Measurements from ENCODE around the gene FLT1.

The FLT1 gene

GRCh38 chr13:28492569-28493367, 2.2 kb downstream of the FLT1 start:
- TF ChIP-seq FOXP2 (optimal IDR thresholded peaks at IDR 0.05; ENCODE audit: borderline replicate concordance, extremely low read depth, extremely low read length, insufficient read depth) (no peak), REST (IDR thresholded peaks at IDR 0.05; ENCODE audit: insufficient read depth in 1 of 2, low read depth in 2 of 2, low read length in 2 of 2) (no peak), SIN3A (IDR thresholded peaks at IDR 0.05; ENCODE audit: borderline replicate concordance, insufficient read depth, low read length) (no peak), POLR2AphosphoS5 (IDR thresholded peaks at IDR 0.05; ENCODE audit: low read depth, low read length) (no peak), TAF1 (IDR thresholded peaks at IDR 0.05; ENCODE audit: borderline replicate concordance, insufficient read depth, low read length) (no peak)

GRCh38 chr13:28490061-28490460, 4.9 kb downstream of the FLT1 start:
- TF ChIP-seq REST (IDR thresholded peaks at IDR 0.05; ENCODE audit: insufficient read depth in 1 of 2, low read depth in 2 of 2, low read length in 2 of 2) (no peak), SIN3A (IDR thresholded peaks at IDR 0.05; ENCODE audit: borderline replicate concordance, insufficient read depth, low read length) (no peak), POLR2AphosphoS5 (IDR thresholded peaks at IDR 0.05; ENCODE audit: low read depth, low read length) (no peak), FOXP2 (optimal IDR thresholded peaks at IDR 0.05; ENCODE audit: borderline replicate concordance, extremely low read depth, extremely low read length, insufficient read depth) (no peak), TAF1 (IDR thresholded peaks at IDR 0.05; ENCODE audit: borderline replicate concordance, insufficient read depth, low read length) (no peak)

- no peak for TF ChIP-seq SIN3A (IDR thresholded peaks at IDR 0.05; ENCODE audit: borderline replicate concordance, insufficient read depth, low read length)
- no peak for TF ChIP-seq TAF1 (IDR thresholded peaks at IDR 0.05; ENCODE audit: borderline replicate concordance, insufficient read depth, low read length)
- TF ChIP-seq REST (IDR thresholded peaks at IDR 0.05; ENCODE audit: insufficient read depth in 1 of 2, low read depth in 2 of 2, low read length in 2 of 2), result no peak
- TF ChIP-seq FOXP2 (optimal IDR thresholded peaks at IDR 0.05; ENCODE audit: borderline replicate concordance, extremely low read depth, extremely low read length, insufficient read depth), result no peak
- no peak for TF ChIP-seq POLR2AphosphoS5 (IDR thresholded peaks at IDR 0.05; ENCODE audit: low read depth, low read length)
These were observed 5.4 kb downstream of the FLT1 start for GRCh38 chr13:28489524-28489931.

GRCh38 chr13:28488376-28489005, 6.4 kb downstream of the FLT1 start:
- no peak for TF ChIP-seq FOXP2 (optimal IDR thresholded peaks at IDR 0.05; ENCODE audit: borderline replicate concordance, extremely low read depth, extremely low read length, insufficient read depth)
- no peak for TF ChIP-seq POLR2AphosphoS5 (IDR thresholded peaks at IDR 0.05; ENCODE audit: low read depth, low read length)
- no peak for TF ChIP-seq REST (IDR thresholded peaks at IDR 0.05; ENCODE audit: insufficient read depth in 1 of 2, low read depth in 2 of 2, low read length in 2 of 2)
- TF ChIP-seq TAF1 (IDR thresholded peaks at IDR 0.05; ENCODE audit: borderline replicate concordance, insufficient read depth, low read length), result no peak
- no peak for TF ChIP-seq SIN3A (IDR thresholded peaks at IDR 0.05; ENCODE audit: borderline replicate concordance, insufficient read depth, low read length)
